AG20443 (cell line): Measurements from ENCODE around the gene GCNT2.
"Not testable (repeated sequence)": the region's sequence is repeated elsewhere in the genome, so short reads cannot be mapped to it uniquely, and the experiment has no call there.

Experiments
- DNase-seq: peaks from one replicate; pipeline ENCODE4 v3.0.0; 2012; ENCODE audit warnings: low spot score, mixed read lengths

Gene GCNT2

GRCh38 chr6:10580570-10580969 lies 59.4 kb downstream of the GCNT2 start:
- DNase-seq: no peak

GRCh38 chr6:10581402-10581801 lies 60.3 kb downstream of the GCNT2 start:
- not testable (repeated sequence) for DNase-seq

GRCh38 chr6:10582774-10583508 lies 61.8 kb downstream of the GCNT2 start:
- no peak for DNase-seq

GRCh38 chr6:10583509-10583901 lies 62.4 kb downstream of the GCNT2 start:
- DNase-seq: no peak

- no peak for DNase-seq
Observed at GRCh38 chr6:10584607-10585006, 63.5 kb downstream of the GCNT2 start.

- DNase-seq: no peak
Observed at GRCh38 chr6:10585209-10585845, 64.2 kb downstream of the GCNT2 start.

GRCh38 chr6:10586302-10586701 lies 65.2 kb downstream of the GCNT2 start:
- DNase-seq: no peak

GRCh38 chr6:10587656-10588406 lies 66.7 kb downstream of the GCNT2 start:
- DNase-seq: no peak

GRCh38 chr6:10588562-10589428 lies 67.6 kb downstream of the GCNT2 start:
- no peak for DNase-seq

GRCh38 chr6:10589429-10589727 lies 68.2 kb downstream of the GCNT2 start:
- no peak for DNase-seq

GRCh38 chr6:10589983-10590382 lies 68.8 kb downstream of the GCNT2 start:
- no peak for DNase-seq

- no peak for DNase-seq
Observed at GRCh38 chr6:10591422-10592160, 70.4 kb downstream of the GCNT2 start.

- DNase-seq: no peak
Observed at GRCh38 chr6:10595731-10596664, 74.8 kb downstream of the GCNT2 start.

- DNase-seq: no peak
Observed at GRCh38 chr6:10597499-10598001, 76.4 kb downstream of the GCNT2 start.

- no peak for DNase-seq
Observed at GRCh38 chr6:10598084-10598960, 77.2 kb downstream of the GCNT2 start.

- DNase-seq: no peak
Observed at GRCh38 chr6:10599046-10599445, 77.9 kb downstream of the GCNT2 start.

- DNase-seq: not testable (repeated sequence)
Observed at GRCh38 chr6:10600681-10601080, 79.5 kb downstream of the GCNT2 start.

- no peak for DNase-seq
Observed at GRCh38 chr6:10603219-10603618, 82.1 kb downstream of the GCNT2 start.

GRCh38 chr6:10609038-10609437 lies 87.9 kb downstream of the GCNT2 start:
- no peak for DNase-seq
